ENCODE measurements around the gene MYH9. TPM values are rescaled to one million over a fixed set of nuclear protein-coding genes. Genes with fewer than 3 reads are reported as not detected.

Gene MYH9
- polyA plus RNA-seq, 1 donor from 2014 or later, result 7.1 TPM

DNA sequence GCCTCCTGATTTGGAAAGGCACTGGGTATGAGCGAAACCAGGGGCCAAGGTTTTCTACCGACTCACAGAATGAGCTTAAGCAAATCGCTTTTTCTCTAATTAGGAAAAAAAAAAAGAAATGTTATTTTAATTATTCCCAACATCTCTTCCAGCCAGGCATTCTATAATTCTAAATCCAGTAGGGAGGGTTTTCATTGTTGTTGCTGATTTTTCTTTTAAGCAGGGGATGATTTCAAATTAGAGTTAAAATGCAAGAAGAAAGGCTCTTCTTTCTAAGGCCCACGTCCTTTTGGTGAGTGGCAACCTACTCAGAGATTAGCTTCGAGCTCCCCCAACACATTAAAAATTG, 8.9 kb downstream of the MYH9 start:
- Histone ChIP-seq H3K9ac (ENCODE audit: low read length) (no peak overlapping the region), H3K27me3 (ENCODE audit: insufficient read depth, low read depth, low read length) (no peaks in the 10 kb centered on the region), H4K20me1 (ENCODE audit: insufficient read depth) (no peaks in the 10 kb centered on the region), H2AFZ (ENCODE audit: low read depth, low read length) (no peak overlapping the region), H3K36me3 (ENCODE audit: insufficient read depth, low read length) (no peaks in the 10 kb centered on the region), H3K4me3 (ENCODE audit: low read length) (no peak overlapping the region), H3K9me3 (ENCODE audit: low read length) (no peaks in the 10 kb centered on the region), H3F3A (ENCODE audit: insufficient read depth, low read length, poor library complexity, severe bottlenecking) (no peaks in the 10 kb centered on the region), H3K9me2 (ENCODE audit: insufficient read depth, low read length) (no peaks in the 10 kb centered on the region), H3K4me2 (ENCODE audit: low read length) (no peak overlapping the region), H3K79me2 (replicated peaks; ENCODE audit: insufficient read depth, low read length) (peaks cover 35% of the 10 kb centered on the region), H3K27ac (ENCODE audit: low read length) (no peak overlapping the region)
- no peak for TF ChIP-seq RAD21 (conservative IDR thresholded peaks at IDR 0.05)
- no peak for TF ChIP-seq SMC3 (conservative IDR thresholded peaks at IDR 0.05; ENCODE audit: poor library complexity)
- TF ChIP-seq TAF1 (IDR thresholded peaks at IDR 0.05; ENCODE audit: low read depth), result no peak

DNA sequence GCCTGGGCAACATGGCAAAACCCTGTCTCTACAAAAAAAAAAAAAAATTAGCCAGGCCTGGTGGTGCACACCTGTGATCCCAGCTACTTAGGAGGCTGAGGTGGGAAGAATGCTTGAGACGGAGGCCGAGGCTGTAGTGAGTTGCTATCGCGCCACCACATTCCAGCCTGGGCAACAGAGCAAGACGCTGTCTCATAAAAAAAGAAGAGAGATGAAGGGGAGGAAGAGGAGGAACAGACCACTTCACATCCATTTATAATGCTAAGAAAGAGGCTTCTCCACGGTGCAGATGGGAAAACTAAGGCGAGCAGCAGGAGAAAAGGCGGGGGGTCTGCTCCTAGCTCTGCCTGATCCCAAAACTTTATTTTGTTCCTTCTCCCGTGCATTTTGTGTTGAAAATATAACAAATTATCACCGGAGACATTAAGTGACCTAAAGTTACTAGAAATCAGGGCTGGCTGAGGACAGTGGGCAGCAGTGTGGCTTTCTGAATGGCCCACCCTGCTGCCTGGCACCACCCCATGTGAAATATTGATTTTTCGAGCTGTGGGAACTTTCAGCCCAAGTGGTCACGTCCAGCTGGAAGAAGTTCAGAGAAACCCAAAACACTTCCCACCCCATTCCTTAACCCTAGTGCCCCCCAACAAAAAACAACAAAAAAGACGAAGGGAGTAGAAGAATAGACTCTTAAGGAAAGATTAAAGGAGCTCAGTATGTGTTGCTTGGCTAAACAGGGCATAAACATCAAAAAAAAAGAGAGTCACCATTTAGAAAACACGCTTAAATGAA, 9.5 kb downstream of the MYH9 start:
- Histone ChIP-seq H2AFZ (ENCODE audit: low read depth, low read length) (no peak overlapping the region), H3K9me2 (ENCODE audit: insufficient read depth, low read length) (no peaks in the 10 kb centered on the region), H3K4me2 (ENCODE audit: low read length) (no peak overlapping the region), H3K4me3 (ENCODE audit: low read length) (no peak overlapping the region), H3K27ac (ENCODE audit: low read length) (no peak overlapping the region), H3K36me3 (ENCODE audit: insufficient read depth, low read length) (no peaks in the 10 kb centered on the region), H3F3A (ENCODE audit: insufficient read depth, low read length, poor library complexity, severe bottlenecking) (no peaks in the 10 kb centered on the region), H3K9ac (ENCODE audit: low read length) (no peak overlapping the region), H3K27me3 (ENCODE audit: insufficient read depth, low read depth, low read length) (no peaks in the 10 kb centered on the region), H3K79me2 (replicated peaks; ENCODE audit: insufficient read depth, low read length) (peaks cover 37% of the 10 kb centered on the region), H3K9me3 (ENCODE audit: low read length) (no peaks in the 10 kb centered on the region), H4K20me1 (ENCODE audit: insufficient read depth) (no peaks in the 10 kb centered on the region)
- no peak for TF ChIP-seq POLR2AphosphoS5 (IDR thresholded peaks at IDR 0.05)

DNA sequence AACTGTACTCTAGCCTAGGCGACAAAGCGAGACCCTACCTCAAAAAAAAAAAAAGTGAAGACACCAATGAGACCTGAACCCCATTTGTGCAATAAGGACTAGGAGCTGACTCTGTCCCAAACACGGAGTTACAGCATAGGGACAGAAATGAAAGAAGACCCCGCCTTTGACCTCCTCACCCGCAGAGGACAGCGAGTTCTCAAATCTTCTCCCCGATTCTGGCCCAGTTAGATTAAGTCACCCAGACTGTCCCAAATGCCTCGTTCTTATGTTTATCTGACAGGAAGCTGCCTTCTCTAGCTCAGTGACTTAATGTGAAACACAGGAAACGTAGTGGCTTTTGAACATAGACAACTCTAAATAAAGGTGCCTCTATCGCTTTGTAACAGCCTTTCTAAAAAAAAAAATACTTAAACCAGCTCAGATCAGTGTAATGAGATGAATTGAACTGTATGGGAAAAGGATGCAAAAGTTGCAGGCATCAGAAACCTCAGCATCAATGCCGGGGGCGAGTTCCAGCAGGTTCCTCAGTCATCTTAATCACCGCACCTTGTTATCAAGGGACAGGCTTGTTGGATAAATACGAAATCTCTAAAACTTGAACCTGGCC, 10.6 kb downstream of the MYH9 start:
- Histone ChIP-seq H3K36me3 (ENCODE audit: insufficient read depth, low read length) (no peaks in the 10 kb centered on the region), H3K27ac (ENCODE audit: low read length) (no peak overlapping the region), H3K9me2 (ENCODE audit: insufficient read depth, low read length) (no peaks in the 10 kb centered on the region), H3K4me3 (ENCODE audit: low read length) (no peak overlapping the region), H3K4me2 (ENCODE audit: low read length) (no peak overlapping the region), H3K27me3 (ENCODE audit: insufficient read depth, low read depth, low read length) (no peaks in the 10 kb centered on the region), H3K9me3 (ENCODE audit: low read length) (no peaks in the 10 kb centered on the region), H4K20me1 (ENCODE audit: insufficient read depth) (no peaks in the 10 kb centered on the region), H3K9ac (ENCODE audit: low read length) (no peak overlapping the region), H3K79me2 (replicated peaks; ENCODE audit: insufficient read depth, low read length) (peaks cover 33% of the 10 kb centered on the region), H3F3A (ENCODE audit: insufficient read depth, low read length, poor library complexity, severe bottlenecking) (no peaks in the 10 kb centered on the region), H2AFZ (ENCODE audit: low read depth, low read length) (no peak overlapping the region)
- TF ChIP-seq EP300 (conservative IDR thresholded peaks at IDR 0.05; ENCODE audit: poor library complexity, severe bottlenecking) (no peak), EZH2 (IDR thresholded peaks at IDR 0.05; ENCODE audit: borderline replicate concordance, insufficient read depth, low read length, poor library complexity, severe bottlenecking) (no peak), SMC3 (conservative IDR thresholded peaks at IDR 0.05; ENCODE audit: poor library complexity) (no peak), MXI1 (conservative IDR thresholded peaks at IDR 0.05; ENCODE audit: poor library complexity, severe bottlenecking) (no peak), TAF1 (IDR thresholded peaks at IDR 0.05; ENCODE audit: low read depth) (no peak), POLR2AphosphoS5 (IDR thresholded peaks at IDR 0.05) (no peak), RAD21 (conservative IDR thresholded peaks at IDR 0.05) (no peak)
- TF ChIP-seq, protein P1, sequence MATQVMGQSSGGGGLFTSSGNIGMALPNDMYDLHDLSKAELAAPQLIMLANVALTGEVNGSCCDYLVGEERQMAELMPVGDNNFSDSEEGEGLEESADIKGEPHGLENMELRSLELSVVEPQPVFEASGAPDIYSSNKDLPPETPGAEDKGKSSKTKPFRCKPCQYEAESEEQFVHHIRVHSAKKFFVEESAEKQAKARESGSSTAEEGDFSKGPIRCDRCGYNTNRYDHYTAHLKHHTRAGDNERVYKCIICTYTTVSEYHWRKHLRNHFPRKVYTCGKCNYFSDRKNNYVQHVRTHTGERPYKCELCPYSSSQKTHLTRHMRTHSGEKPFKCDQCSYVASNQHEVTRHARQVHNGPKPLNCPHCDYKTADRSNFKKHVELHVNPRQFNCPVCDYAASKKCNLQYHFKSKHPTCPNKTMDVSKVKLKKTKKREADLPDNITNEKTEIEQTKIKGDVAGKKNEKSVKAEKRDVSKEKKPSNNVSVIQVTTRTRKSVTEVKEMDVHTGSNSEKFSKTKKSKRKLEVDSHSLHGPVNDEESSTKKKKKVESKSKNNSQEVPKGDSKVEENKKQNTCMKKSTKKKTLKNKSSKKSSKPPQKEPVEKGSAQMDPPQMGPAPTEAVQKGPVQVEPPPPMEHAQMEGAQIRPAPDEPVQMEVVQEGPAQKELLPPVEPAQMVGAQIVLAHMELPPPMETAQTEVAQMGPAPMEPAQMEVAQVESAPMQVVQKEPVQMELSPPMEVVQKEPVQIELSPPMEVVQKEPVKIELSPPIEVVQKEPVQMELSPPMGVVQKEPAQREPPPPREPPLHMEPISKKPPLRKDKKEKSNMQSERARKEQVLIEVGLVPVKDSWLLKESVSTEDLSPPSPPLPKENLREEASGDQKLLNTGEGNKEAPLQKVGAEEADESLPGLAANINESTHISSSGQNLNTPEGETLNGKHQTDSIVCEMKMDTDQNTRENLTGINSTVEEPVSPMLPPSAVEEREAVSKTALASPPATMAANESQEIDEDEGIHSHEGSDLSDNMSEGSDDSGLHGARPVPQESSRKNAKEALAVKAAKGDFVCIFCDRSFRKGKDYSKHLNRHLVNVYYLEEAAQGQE (IDR thresholded peaks at IDR 0.05; ENCODE audit: borderline replicate concordance), result no peak
- TF ChIP-seq, protein P2, sequence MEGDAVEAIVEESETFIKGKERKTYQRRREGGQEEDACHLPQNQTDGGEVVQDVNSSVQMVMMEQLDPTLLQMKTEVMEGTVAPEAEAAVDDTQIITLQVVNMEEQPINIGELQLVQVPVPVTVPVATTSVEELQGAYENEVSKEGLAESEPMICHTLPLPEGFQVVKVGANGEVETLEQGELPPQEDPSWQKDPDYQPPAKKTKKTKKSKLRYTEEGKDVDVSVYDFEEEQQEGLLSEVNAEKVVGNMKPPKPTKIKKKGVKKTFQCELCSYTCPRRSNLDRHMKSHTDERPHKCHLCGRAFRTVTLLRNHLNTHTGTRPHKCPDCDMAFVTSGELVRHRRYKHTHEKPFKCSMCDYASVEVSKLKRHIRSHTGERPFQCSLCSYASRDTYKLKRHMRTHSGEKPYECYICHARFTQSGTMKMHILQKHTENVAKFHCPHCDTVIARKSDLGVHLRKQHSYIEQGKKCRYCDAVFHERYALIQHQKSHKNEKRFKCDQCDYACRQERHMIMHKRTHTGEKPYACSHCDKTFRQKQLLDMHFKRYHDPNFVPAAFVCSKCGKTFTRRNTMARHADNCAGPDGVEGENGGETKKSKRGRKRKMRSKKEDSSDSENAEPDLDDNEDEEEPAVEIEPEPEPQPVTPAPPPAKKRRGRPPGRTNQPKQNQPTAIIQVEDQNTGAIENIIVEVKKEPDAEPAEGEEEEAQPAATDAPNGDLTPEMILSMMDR (IDR thresholded peaks at IDR 0.05; ENCODE audit: poor library complexity, severe bottlenecking), result no peak
